GM19025 (cell line): ENCODE data around the gene GRK6.

Experiments
- ATAC-seq: cut with Tn5 transposase; IDR thresholded peaks from one replicate; pipeline ENCODE4 v1.9.1; 2021; ENCODE audit warnings: mild to moderate bottlenecking, low read depth, moderate library complexity; ENCODE audit not compliant: unreplicated experiment

GRK6 gene

DNA sequence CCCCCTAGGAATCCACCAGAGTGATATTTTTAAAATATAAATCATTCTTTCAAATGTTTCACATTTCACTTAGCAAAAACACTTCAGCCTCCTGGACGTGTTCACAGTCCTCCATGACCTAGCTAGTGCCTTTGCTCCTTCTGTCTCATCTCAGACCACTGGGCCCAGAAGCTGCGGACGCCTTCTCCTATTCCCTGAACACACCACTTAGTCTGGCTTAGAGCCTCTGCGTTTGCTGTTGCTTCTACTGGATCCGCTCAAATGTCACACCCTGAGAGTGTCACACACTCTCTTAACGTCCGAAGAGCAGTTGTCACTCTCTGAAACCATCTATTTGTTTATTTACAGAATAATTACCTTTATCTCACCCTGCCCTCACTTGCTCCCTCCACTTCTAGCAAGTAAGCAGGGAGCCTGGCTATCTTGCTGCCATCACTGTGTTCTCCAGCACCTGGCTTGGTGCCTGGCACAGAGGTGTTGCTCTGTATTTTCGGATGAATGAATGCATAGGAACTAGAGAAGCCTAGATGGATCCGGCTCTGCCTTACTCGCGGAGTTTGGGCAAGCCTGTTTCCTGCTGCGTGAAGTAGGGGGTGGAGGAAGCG is 1.2 kb upstream of the GRK6 start:
- ATAC-seq = no peak

DNA sequence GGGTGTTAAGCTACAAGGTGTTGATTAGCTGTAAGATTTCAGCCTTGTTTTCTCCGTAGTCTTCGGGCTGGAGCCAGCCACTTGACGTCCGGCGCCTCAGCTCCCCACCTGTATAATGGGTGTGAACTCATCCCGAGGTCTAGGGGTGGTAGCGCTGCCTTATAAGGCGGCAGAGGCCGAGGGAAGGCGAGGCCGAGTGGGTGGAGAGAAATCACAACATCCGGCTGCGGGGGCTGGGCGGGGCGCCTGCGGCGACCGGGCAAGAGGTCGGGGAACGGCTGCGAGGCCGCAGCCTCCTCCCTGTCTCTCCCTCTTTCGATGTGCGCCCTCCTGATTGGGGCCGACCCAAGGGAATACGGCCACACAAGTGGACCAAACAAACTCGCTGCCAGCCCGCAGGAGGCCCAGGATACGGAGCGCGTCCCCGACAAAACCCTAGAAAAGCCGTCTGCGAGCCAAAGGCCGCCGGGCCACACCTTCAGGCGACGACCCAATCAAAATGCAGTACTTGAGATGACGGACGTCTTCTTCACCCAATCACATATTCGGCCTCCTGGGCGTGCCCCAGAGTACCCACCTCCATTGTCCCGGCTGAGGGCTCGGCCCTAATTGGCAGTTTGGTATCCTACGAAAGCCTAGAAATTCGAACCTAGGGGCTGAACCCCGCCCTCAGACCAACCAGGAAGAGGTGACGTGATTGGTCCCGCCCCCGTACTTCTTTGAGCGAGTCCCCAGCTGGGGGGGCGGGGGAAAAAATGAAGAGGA is 493 bp upstream of the GRK6 start:
- peak; percentile 75 for ATAC-seq

DNA sequence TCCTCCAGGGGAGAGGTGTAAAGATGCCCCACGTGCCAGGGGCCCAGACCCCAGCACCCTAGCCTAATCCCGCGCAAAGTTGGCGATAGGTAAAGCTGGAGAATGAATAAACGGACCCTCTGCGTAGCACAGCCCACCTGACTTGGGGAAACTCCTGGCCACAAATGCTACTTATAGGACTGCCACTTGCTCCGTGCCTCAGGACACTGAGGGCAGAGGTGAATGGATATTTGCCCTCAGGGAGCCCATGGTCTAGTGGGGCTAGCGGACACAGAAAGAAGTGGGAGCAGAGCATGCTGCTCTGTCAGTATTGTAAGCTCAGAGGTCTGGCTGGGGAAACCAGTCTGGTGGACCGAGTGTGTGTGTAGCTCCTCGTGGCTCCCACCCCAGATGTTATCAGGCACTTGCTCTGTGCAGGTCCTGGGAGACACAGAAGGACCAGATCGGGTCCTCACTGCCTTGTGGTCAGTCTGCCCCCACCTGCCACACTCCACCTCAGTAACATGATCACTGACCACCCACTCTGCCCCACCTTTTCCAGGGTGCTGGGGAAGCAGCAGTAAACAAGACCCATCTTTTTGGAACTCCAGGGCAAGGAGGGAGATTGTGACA is 841 bp downstream of the GRK6 start:
- no peak for ATAC-seq

GRCh38 chr5:177427919-177428573 is 1.6 kb downstream of the GRK6 start:
- ATAC-seq = no peak

GRCh38 chr5:177428574-177429217 is 2.2 kb downstream of the GRK6 start:
- ATAC-seq = no peak

DNA sequence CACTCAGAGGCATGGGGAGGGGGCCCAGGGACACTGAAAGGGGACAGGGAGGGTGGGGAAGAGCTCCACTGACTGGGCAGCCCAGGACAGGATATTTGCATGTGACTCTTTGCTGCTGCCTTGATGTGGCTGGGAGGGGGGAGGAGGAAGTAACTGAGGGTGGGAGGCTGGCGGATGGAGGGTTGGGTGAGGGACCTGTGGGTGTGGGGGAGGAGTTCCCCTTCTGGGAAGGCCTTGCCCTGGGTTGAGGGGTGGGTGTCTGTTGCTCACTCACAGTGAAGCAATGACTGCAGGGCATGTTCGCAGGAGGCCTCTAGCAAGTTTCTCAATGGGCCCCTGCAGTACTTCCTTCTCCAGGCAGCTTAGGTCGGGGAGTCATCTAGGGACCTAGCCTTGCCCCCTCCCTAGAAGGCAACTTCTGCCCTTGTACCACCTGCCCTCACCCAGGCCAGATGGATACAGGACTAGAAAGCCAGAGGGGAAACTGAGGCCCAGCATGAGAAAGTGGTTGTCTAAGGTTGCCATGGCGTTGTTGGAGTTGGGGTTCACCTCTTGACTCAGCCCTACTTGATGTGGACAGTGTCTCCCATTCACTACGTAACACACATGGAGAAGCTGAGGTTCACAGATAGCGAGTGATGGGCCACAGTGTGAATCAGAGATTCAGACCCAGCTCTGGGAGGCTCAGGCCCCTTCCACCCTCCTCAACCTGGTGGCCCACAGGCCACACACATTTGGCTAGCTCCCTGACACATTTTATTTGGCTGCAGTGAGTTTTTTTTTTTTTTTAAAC is 3.0 kb downstream of the GRK6 start:
- no peak for ATAC-seq

DNA sequence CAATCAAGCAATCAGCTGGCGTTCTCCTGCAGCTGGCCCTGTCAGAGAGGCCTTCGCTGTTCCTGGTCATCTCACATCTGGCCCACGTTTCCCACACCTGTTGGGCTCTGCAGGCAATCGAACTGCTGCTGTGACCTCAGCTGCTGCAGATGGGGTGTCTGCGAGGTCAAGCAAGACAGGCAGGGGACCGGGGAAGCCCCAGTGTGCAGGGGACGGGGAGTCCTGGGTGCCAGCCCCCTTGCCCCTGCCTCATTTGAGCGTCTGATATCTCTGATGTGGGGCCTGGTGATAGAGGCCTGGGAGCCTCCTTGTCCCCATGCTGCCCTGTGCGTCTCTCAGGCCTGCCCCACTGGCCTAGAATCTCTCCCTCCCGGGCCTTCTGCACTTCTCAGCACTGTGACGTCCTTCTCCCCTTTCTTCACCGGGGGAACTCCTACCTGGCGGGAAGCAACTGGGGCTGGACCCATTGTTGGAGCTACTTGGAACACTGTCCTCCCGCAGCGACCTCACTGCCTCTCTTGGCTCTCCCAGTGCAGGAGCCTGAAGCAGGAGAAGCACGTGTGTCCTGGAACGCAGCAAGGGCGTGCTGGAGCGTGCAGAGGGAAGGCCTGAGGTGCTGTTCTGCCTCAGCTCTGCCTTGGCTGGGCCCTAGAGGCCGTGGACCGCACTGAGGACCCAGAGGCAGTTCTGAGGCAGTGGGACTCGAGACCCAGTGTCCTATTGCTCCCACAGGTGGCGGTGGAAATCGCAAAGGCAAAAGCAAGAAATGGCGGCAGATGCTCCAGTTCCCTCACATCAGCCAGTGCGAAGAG is 3.9 kb downstream of the GRK6 start:
- no peak for ATAC-seq

DNA sequence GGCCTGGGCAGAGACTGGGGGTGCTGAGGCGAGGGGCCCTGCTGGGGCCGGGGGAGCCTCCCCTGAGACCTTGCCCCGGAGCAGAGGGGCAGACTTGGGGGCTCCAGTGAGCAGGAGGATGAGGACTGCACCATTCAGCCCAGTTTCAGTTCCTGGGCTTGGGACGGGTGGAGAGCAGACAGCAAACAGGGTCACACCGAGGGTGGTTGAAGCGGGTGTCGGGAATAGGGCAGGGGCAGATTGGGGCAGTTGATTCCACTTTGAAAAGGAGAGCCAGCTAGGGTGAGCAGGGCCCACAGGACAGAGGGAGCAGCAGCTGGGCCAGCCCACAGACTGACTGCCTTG is 4.5 kb downstream of the GRK6 start:
- ATAC-seq = no peak

GRCh38 chr5:177431317-177432142 is 5.1 kb downstream of the GRK6 start:
- peak; percentile 47 for ATAC-seq

- no peak for ATAC-seq
These were observed 5.8 kb downstream of the GRK6 start for GRCh38 chr5:177432143-177432838.

- no peak for ATAC-seq
These were observed 6.6 kb downstream of the GRK6 start for GRCh38 chr5:177432839-177433657.

- no peak for ATAC-seq
These were observed 7.3 kb downstream of the GRK6 start for GRCh38 chr5:177433658-177434217.

- no peak for ATAC-seq
These were observed 8.0 kb downstream of the GRK6 start for GRCh38 chr5:177434437-177434836.

DNA sequence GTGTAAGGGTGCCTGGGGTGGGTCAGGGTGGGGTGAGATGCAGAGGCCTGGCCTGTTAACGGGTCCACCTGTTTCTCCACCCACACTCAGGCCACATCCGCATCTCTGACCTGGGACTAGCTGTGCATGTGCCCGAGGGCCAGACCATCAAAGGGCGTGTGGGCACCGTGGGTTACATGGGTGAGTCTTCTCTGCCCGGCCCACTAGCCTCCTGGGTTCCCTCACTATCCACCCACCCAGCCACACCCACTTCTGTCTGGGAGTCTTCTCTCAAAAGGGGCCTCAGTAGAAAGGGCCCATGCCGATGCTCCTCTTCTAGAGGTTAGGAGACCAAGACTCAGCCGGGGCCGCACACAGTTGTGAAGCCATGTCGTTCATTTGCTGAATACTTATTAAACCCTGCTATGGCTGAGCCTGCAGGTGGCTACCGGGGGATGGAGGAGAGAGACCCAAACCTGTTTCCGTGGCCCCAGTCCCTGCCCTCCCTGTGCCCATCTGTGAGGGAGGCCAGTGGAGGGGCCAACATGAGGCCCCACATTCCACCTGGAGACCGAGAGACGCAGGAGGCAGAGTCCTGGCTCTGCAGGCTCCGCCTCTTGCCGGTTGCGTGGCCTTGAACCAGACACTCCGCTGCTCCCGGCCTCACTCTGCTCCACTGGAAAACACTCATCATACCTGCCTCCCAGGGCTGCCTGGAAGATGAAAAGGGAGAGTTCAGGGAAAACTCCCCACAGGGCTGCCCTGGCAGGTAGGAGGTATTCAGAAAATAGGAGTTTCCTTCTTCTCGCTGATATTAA is 8.7 kb downstream of the GRK6 start:
- no peak for ATAC-seq

DNA sequence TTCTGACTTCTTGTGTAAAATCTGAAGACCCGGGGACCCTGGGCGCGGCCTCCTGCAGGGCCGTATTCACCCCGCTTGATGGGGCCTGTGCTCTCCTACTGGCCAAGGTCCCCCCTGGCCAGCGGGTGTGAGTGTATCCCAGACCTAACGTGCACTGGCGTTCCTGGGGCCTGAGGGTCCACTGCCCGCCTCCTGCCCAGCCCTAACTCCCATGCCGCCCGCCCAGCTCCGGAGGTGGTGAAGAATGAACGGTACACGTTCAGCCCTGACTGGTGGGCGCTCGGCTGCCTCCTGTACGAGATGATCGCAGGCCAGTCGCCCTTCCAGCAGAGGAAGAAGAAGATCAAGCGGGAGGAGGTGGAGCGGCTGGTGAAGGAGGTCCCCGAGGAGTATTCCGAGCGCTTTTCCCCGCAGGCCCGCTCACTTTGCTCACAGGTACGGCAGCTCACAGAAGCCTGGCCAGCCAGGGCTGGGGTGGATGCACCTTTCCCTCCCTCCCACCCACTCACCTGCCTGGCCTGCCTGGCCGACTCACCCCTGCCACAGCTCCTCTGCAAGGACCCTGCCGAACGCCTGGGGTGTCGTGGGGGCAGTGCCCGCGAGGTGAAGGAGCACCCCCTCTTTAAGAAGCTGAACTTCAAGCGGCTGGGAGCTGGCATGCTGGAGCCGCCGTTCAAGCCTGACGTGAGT is 9.5 kb downstream of the GRK6 start:
- no peak for ATAC-seq
